CMK (cell line): Measurements from ENCODE around the gene CFAP20DC.
"Not testable (repeated sequence)": the region's sequence is repeated elsewhere in the genome, so short reads cannot be mapped to it uniquely, and the experiment has no call there.

Experiments used
- DNase-seq: peaks from one replicate; pipeline ENCODE4 v3.0.0-alpha.2; 2010; ENCODE audit warnings: low read depth

The CFAP20DC gene

GRCh38 chr3:58963928-58964503 lies 85.8 kb downstream of the CFAP20DC start:
- no peak for DNase-seq

- no peak for DNase-seq
These were observed 87.0 kb downstream of the CFAP20DC start for GRCh38 chr3:58962816-58963215.

GRCh38 chr3:58962040-58962651 lies 87.7 kb downstream of the CFAP20DC start:
- DNase-seq, result no peak

DNA sequence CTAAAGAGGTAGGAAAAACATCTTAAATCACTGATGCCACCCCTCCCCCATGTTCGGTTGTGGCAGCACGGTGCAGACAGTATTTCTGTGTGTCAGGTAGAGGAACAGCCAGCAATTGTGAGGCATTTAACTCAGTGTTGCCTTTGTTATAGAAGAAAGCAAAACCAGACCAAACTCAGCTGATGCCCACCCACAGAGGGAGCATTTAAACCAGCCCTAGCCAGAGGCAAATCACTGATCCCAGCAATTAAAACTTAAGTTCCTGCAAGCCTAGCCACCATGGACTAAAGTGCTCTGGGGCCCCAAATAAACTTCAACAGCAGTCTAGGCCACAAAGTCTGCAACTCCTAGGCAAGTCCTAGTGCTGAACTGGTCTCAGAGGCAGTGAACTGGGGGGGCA lies 94.5 kb downstream of the CFAP20DC start:
- DNase-seq, result no peak

- DNase-seq, result no peak
These were observed 96.5 kb downstream of the CFAP20DC start for GRCh38 chr3:58953288-58953687.

DNA sequence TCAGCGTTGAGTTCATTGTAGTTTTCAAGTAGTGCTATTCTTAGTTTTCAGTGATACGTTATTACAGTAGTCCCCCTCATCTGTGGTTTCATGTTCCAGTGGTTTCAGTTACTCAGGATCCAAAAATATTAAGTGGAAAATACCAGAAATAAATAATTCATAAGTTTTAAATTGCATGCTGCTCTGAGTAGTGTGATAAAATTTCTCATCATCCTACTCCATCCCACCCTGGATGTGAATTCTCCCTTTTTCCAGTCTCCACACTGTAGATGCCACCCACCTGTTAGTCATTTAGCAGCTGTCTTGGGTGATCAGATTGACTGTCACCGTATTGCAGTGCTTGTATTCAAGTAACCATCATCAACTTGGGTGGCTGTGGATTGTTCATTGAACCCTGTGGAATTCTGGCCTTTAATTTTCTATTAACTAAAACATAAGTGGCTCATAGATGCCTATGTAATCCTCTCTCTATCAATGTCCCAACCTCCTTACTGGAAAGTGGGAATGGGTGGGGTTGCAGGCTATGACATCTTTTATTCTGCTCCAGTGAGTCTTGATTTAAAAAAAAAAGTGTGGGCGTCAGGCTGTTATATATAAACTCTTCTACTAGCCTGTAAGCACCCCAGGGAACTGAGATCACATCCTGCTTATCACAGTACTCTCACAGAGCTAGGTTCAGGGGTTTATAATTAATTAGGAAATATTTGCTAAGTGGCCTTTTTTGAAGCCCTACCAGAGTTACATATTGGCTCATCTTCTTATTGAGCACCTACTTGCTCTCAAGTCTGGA lies 97.5 kb downstream of the CFAP20DC start:
- no peak for DNase-seq

- DNase-seq, result no peak
These were observed 101.8 kb downstream of the CFAP20DC start for GRCh38 chr3:58948018-58948417.

GRCh38 chr3:58946875-58947274 lies 103.0 kb downstream of the CFAP20DC start:
- DNase-seq, result no peak

DNA sequence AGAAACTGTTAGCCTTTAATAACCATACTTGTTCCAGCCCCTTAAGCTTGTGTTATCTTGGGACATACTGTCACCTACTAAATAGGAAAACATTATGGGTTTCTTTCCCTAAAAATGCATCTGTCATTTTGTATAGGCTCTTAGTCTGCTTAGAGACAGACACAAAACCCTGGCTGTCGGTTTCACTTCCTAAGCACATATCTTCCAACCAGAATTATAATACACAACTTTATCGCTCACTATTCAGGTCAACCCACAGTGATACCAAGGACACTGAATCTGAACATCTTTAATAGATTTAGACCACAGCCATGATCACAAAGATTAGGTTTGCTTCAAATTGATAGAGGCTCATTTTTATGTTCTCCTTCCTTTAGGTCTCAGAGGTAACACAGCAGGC lies 111.8 kb downstream of the CFAP20DC start:
- DNase-seq, result no peak

DNA sequence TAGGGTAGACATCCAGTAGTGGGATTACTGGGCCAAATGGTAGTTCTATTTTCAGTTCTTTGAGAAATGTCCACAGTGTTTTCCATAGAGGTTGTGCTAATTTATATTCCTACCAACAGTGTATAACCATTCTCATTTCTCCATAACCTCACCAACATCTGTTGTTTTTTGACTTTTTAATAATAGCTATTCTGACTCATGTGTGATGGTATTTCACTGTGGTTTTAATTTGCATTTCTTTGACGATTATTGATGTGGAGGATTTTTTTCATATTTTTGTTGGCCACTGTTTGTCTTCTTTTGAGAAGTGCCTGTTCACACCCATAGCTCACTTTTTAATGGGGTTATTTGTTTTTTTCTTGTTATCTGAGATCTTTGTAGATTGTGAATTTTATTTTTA lies 125.2 kb downstream of the CFAP20DC start:
- DNase-seq, result no peak

DNA sequence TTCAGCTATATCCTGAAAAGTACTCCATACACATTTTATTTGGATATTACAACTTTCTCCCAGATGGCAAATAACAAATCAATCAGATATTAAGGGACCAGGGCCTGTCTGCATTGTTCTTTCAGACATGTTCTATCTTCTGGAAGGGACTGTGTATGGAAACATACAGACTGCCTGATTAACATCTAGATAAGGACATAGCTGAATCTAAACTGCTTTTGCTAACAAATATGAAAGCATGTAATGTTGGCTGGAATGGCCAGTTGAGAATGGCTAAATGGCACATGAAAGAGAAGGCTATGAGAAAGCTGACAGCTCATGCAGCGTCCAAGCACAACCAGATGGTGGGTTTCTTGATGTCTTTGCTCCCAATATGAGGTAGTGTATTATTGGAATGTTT lies 149.4 kb downstream of the CFAP20DC start:
- no peak for DNase-seq

DNA sequence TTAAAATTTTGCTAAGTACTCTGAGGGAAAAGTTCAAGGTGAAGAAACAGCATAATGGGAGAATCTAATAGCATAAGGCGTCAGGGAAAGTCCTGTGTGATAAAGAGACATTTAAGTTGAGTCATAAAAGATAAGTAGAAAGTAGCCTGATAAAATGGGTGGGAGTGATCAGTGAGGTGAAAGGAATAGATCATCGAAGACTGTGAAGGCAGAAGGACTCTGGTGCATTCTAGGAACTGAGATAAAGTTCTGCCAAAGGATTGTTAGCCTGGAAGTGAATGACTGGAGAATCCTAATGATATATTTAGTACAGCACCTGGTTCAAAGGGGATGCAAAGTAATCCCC lies 149.9 kb downstream of the CFAP20DC start:
- DNase-seq, result no peak

GRCh38 chr3:58899159-58899952 lies 150.5 kb downstream of the CFAP20DC start:
- peak; percentile 95 for DNase-seq

- DNase-seq, result no peak
These were observed 151.3 kb downstream of the CFAP20DC start for GRCh38 chr3:58898513-58898912.

DNA sequence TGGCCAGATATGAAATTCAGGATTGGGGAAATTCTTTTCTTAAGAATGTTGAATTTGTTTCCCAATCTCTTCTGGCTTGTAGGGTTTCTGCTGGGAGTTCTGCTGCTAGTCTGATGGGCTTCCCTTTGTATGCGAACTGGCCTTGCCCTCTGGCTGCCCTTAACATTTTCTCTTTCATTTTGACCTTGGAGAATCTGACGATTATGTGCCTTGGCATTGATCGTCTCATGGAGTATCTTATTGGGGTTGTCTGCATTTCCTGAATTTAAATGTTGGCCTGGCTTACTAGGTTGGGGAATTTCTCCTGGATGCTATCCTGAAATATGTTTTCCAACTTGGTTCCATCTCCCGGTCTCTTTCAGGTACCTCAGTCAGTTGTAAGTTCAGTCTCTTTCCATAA lies 152.2 kb downstream of the CFAP20DC start:
- DNase-seq, result no peak

- DNase-seq, result not testable (repeated sequence)
These were observed 154.1 kb downstream of the CFAP20DC start for GRCh38 chr3:58895678-58896077.

GRCh38 chr3:58892526-58892925 lies 157.3 kb downstream of the CFAP20DC start:
- DNase-seq, result not testable (repeated sequence)

DNA sequence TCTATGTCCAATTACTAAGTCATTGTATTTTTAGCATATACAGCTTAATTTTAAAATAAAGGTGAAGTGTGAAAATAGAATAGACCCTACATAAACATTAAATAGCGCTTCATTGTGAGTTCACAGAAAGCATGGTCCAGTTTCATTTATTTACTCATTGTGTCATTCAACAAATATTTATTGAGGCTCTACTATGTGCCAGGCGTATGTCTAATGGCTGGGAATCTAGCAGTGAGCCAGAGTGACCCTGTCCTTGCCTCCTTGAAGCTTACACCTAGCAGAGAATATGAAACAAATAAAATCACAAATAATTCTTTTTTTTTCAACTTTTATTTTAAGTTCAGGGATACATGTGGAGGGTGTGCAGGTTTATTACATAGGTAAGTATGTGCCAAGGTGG lies 161.7 kb downstream of the CFAP20DC start:
- no peak for DNase-seq

- peak; percentile 22 for DNase-seq
These were observed 165.4 kb downstream of the CFAP20DC start for GRCh38 chr3:58884453-58884852.

GRCh38 chr3:58880182-58880581 lies 169.6 kb downstream of the CFAP20DC start:
- DNase-seq, result no peak

DNA sequence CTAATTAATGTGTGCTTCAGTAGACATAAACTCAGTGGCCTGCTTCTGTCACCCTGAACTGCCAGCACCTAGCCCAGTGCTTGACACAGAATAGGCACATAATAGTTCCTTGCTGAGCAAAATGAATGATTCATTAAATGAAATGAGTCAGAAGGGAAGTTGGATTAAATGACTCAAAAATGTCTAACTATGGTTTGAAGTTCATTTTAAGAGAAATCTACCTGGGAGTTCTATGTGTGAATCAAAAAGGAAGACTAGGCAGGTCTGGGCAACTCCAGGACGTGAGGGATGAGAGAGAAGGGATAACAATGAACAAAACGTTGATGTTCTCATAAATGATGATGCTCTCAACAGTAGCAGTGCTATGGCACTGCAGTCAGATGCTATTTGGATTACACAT lies 175.0 kb downstream of the CFAP20DC start:
- no peak for DNase-seq

GRCh38 chr3:58874248-58874741 lies 175.5 kb downstream of the CFAP20DC start:
- no peak for DNase-seq
